B cell (primary cell): ENCODE results near the gene PCDH15. TPM values are rescaled to one million over a fixed set of nuclear protein-coding genes. Genes with fewer than 3 reads are reported as not detected.

Experiments
- ATAC-seq: fragments of 200-7000 bp; cut with Tn5 transposase; one replicate; pipeline ENCODE4 v1.10.0; 2021; ENCODE audit warnings: low read depth, mild to moderate bottlenecking, moderate number of reproducible peaks, moderate library complexity
- CTCF ChIA-PET: fragments of 350-600 bp; sonication (Branson Sonifier 250); formaldehyde crosslinking; loops from one replicate; lab custom pipeline; 2021; ENCODE audit warnings: antibody characterized with exemption, inconsistent platforms; lab: Charles Lee
- POLR2A ChIA-PET: fragments of 350-600 bp; sonication (Branson Sonifier 250); formaldehyde crosslinking; loops from one replicate; lab custom pipeline; 2021; ENCODE audit warnings: antibody characterized with exemption; lab: Charles Lee
- DNase-seq: peaks from one replicate; pipeline ENCODE4 v3.0.0; 2013
- H2AFZ ChIP-seq: 2 replicates; pipeline ENCODE4 v1.6.1; 2012; ENCODE audit warnings: mild to moderate bottlenecking, low read depth, low read length; ENCODE audit not compliant: insufficient read depth, poor library complexity, severe bottlenecking
- H3K27ac ChIP-seq, 2 donors: 1 replicate in 1 of 2; 2 replicates in 1 of 2; pipeline ENCODE4 v1.5.1; 2012 to 2013; ENCODE audit warnings: low read length in 2 of 2, mild to moderate bottlenecking in 2 of 2, moderate library complexity in 1 of 2
- H3K27me3 ChIP-seq, 4 experiments: fragments of 200-600 bp in 1 of 4; sonication (generic) in 1 of 4; replicated peaks in 1 of 4; 1 replicate in 2 of 4; 2 replicates in 2 of 4; pipeline versions ENCODE4 v1.6.1 to v1.7.0; 2013 to 2016; ENCODE audit warnings: low read length in 3 of 4, mild to moderate bottlenecking in 2 of 4, mixed read lengths in 1 of 4, moderate library complexity in 1 of 4; ENCODE audit not compliant: insufficient read depth in 4 of 4, control insufficient read depth in 3 of 4; ENCODE audit errors: control extremely low read depth in 1 of 4
- H3K36me3 ChIP-seq, 2 experiments: replicated peaks in 1 of 2; 1 replicate in 1 of 2; 2 replicates in 1 of 2; pipeline versions ENCODE4 v1.6.1 to v1.7.1; 2013; ENCODE audit warnings: low read length in 1 of 2; ENCODE audit not compliant: insufficient read depth in 2 of 2, control insufficient read depth in 1 of 2; ENCODE audit errors: control extremely low read depth in 1 of 2, extremely low read depth in 1 of 2
- H3K4me1 ChIP-seq, 2 donors: fragments of 200-600 bp in 1 of 2; sonication (generic) in 1 of 2; 1 replicate in 1 of 2; 2 replicates in 1 of 2; pipeline versions ENCODE4 v1.5.1 to v1.6.1; 2013 to 2017; ENCODE audit warnings: low read length in 2 of 2; ENCODE audit not compliant: control insufficient read depth in 2 of 2, insufficient read depth in 2 of 2
- H3K4me2 ChIP-seq: replicated peaks from 2 replicates; pipeline ENCODE3; 2012; ENCODE audit warnings: mild to moderate bottlenecking, low read depth, low read length; ENCODE audit not compliant: poor library complexity, severe bottlenecking
- H3K4me3 ChIP-seq, 5 experiments: fragments of 200-600 bp in 1 of 5; sonication (generic) in 1 of 5; 1 replicate in 3 of 5; 2 replicates in 2 of 5; pipeline versions ENCODE4 v1.5.1 to v1.7.0; 2011 to 2016; ENCODE audit warnings: low read length in 4 of 5, mild to moderate bottlenecking in 4 of 5, low read depth in 2 of 5, control low read depth in 1 of 5, moderate library complexity in 1 of 5; ENCODE audit not compliant: insufficient read depth in 1 of 5; ENCODE audit errors: control extremely low read depth in 1 of 5, extremely low read depth in 1 of 5
- H3K79me2 ChIP-seq: fragments of 200-600 bp; sonication (generic); one replicate; pipeline ENCODE4 v1.6.0; 2016; ENCODE audit warnings: low read length; ENCODE audit not compliant: control insufficient read depth, insufficient read depth
- H3K9ac ChIP-seq: fragments of 200-600 bp; sonication (generic); 2 replicates; pipeline ENCODE4 v1.6.1; 2017; ENCODE audit warnings: mild to moderate bottlenecking, low read length, moderate library complexity
- H3K9me3 ChIP-seq, 3 donors: one replicate each; pipeline versions ENCODE4 v1.6.1 to v1.7.1; 2013; ENCODE audit warnings: low read length in 2 of 3; ENCODE audit not compliant: control insufficient read depth in 2 of 3, insufficient read depth in 1 of 3; ENCODE audit errors: control extremely low read depth in 1 of 3
- H4K20me1 ChIP-seq: 2 replicates; pipeline ENCODE4 v1.6.0; 2012; ENCODE audit warnings: mild to moderate bottlenecking, low read length; ENCODE audit not compliant: insufficient read depth, control insufficient read depth, poor library complexity, severe bottlenecking
- H3K27ac Mint-ChIP-seq: one replicate; pipeline ENCODE4 v1.8.0; 2021; ENCODE audit warnings: mixed read lengths
- H3K27me3 Mint-ChIP-seq: one replicate; pipeline ENCODE4 v1.8.0; 2021; ENCODE audit warnings: mixed read lengths
- H3K4me1 Mint-ChIP-seq: one replicate; pipeline ENCODE4 v1.8.0; 2021; ENCODE audit warnings: mixed read lengths
- H3K4me3 Mint-ChIP-seq: one replicate; pipeline ENCODE4 v1.8.0; 2021; ENCODE audit warnings: mixed read lengths
- H3K9me3 Mint-ChIP-seq: one replicate; pipeline ENCODE4 v1.8.0; 2022; ENCODE audit warnings: mixed read lengths; ENCODE audit not compliant: insufficient read depth
- CTCF ChIP-seq: fragments of 200-600 bp; IDR thresholded peaks from one replicate; pipeline ENCODE4 v1.8.0; 2022; ENCODE audit warnings: antibody characterized with exemption, mild to moderate bottlenecking
- EZH2 ChIP-seq: IDR thresholded peaks from 2 replicates; pipeline ENCODE4 v1.6.1; 2012; ENCODE audit warnings: borderline replicate concordance, low read depth, mild to moderate bottlenecking, moderate library complexity, low read length; ENCODE audit not compliant: insufficient read depth, poor library complexity, severe bottlenecking
- WGBS: methylation state at CpG from one replicate; pipeline ENCODE4 v1.1.5; 2013; ENCODE audit warnings: missing lambda C conversion rate; ENCODE audit not compliant: insufficient coverage; 5-methylcytosine and 5-hydroxymethylcytosine counted together
- intact Hi-C: fragments of 100-400 bp; cut with micrococcal nuclease; formaldehyde crosslinking; loops from one replicate; pipeline ENCODE4 v1.10.0; 2022
- polyA plus RNA-seq: library from polyadenylated mRNA; depleted of rRNA; stranded (reverse); fragments of >200 nt; gene quantifications from 2 replicates; pipeline ENCODE4 v1.2.3, GENCODE V29; 2012
- total RNA-seq, 2 donors: library from RNA; stranded (reverse); fragments of 120-200 nt in 1 of 2; gene quantifications; 1 replicate in 1 of 2; 2 replicates in 1 of 2; pipeline versions ENCODE4 v1.2.3 to v1.2.4, GENCODE V29; 2013 to 2022

PCDH15 gene
- total and polyA plus RNA-seq, 2 donors (not counting 1 experiment from before 2014, with no cell fraction given), result not detected

- Histone ChIP-seq H3K4me3 (no peak overlapping the region), H3K27me3 (no peaks in the 10 kb centered on the region), H3K9me3 (no peaks in the 10 kb centered on the region), H3K4me1 (no peaks in the 10 kb centered on the region), H3K9ac (no peak overlapping the region), H4K20me1 (no peaks in the 10 kb centered on the region), H3K79me2 (no peaks in the 10 kb centered on the region), H3K4me2 (no peak overlapping the region), H3K36me3 (no peaks in the 10 kb centered on the region), H2AFZ (no peak overlapping the region), H3K27ac (no peak overlapping the region)
- ChIA-PET POLR2A (no interaction called here), CTCF (no interaction called here)
- Mint-ChIP-seq H3K9me3 (peaks cover 6% of the 10 kb centered on the region), H3K27me3 (no peaks in the 10 kb centered on the region), H3K4me3 (no peak overlapping the region), H3K27ac (no peak overlapping the region), H3K4me1 (no peaks in the 10 kb centered on the region)
- ATAC-seq (no peak), DNase-seq (no peak)
- intact Hi-C loops, result no loop called here
- TF ChIP-seq EZH2 (no peak), CTCF (no peak)
Observed at GRCh38 chr10:54434782-54435181, 366.2 kb downstream of the PCDH15 start.

- no peak overlapping the region for H3K4me3 ChIP-seq
- intact Hi-C loops, result no loop called here
- H3K36me3 ChIP-seq, result no peaks in the 10 kb centered on the region
- H3K27ac ChIP-seq, result no peak overlapping the region
- ATAC-seq (no peak), DNase-seq (no peak)
- no peak overlapping the region for H3K27ac Mint-ChIP-seq
- no peaks in the 10 kb centered on the region for H3K4me1 Mint-ChIP-seq
- H3K27me3 ChIP-seq, result no peaks in the 10 kb centered on the region
- ChIA-PET CTCF (no interaction called here), POLR2A (no interaction called here)
- no peak overlapping the region for H2AFZ ChIP-seq
- no peaks in the 10 kb centered on the region for H3K9me3 ChIP-seq
- no peaks in the 10 kb centered on the region for H3K4me1 ChIP-seq
- no peak for TF ChIP-seq CTCF
- TF ChIP-seq EZH2, result no peak
- no peak overlapping the region for H3K4me2 ChIP-seq
- no peak overlapping the region for H3K9ac ChIP-seq
- H3K79me2 ChIP-seq, result no peaks in the 10 kb centered on the region
- WGBS, result no CpG with 5 or more reads among the region's 1 CpG
- H3K4me3 Mint-ChIP-seq, result no peak overlapping the region
- no peaks in the 10 kb centered on the region for H3K27me3 Mint-ChIP-seq
- H3K9me3 Mint-ChIP-seq, result peaks cover 5% of the 10 kb centered on the region
- no peaks in the 10 kb centered on the region for H4K20me1 ChIP-seq
Observed at GRCh38 chr10:54415483-54415882, 385.5 kb downstream of the PCDH15 start.
